GM12874 (cell line): ENCODE measurements around the gene USP51.

Experiments used
- CTCF ChIP-seq: IDR thresholded peaks from 2 replicates; pipeline ENCODE4 v1.5.1; 2011; ENCODE audit warnings: low read depth, mild to moderate bottlenecking, control low read depth, low read length, moderate library complexity; ENCODE audit not compliant: insufficient read depth

USP51 gene

GRCh38 chrX:55489314-55490009, at the start of gene USP51:
USP51 (minus strand) TSS chrX:55489848; CDS start chrX:55488939, 909 bp downstream.
- TF ChIP-seq CTCF: 0 out of 2 replicates have a peak, but pooled peaks have one; percentile 12

GRCh38 chrX:55524487-55524886, 34.8 kb upstream of the USP51 start:
- no peak for TF ChIP-seq CTCF

- no peak for TF ChIP-seq CTCF
These were observed 33.7 kb upstream of the USP51 start for GRCh38 chrX:55523356-55523755.

- no peak for TF ChIP-seq CTCF
These were observed 33.1 kb upstream of the USP51 start for GRCh38 chrX:55522596-55523276.

GRCh38 chrX:55521687-55522086, 32.0 kb upstream of the USP51 start:
- TF ChIP-seq CTCF: no peak

- no peak for TF ChIP-seq CTCF
These were observed 1.3 kb upstream of the USP51 start for GRCh38 chrX:55490974-55491373.

GRCh38 chrX:55490121-55490520, 473 bp upstream of the USP51 start:
- TF ChIP-seq CTCF: no peak
